ENCODE results near the gene TMEM117. TPM values are rescaled to one million over a fixed set of nuclear protein-coding genes. Genes with fewer than 3 reads are reported as not detected.

TMEM117 gene
- polyA plus RNA-seq, 10 donors: 7.6 to 12.3 (median 9.0) TPM

Other genes with a start within 250 kb of the TMEM117 start
- 10 to 100 TPM in 1 of 10 donors, 1 to 10 TPM in 9; 6.3 to 10.4 (median 8.4) TPM for gene PUS7L, start 77.3 kb upstream of the TMEM117 start, polyA plus RNA-seq (ENCODE audit: insufficient read length in 10 of 10)
- 10 to 100 TPM in 1 of 10 donors, 1 to 10 TPM in 9; 6.3 to 10.1 (median 8.7) TPM for gene IRAK4, start 77.1 kb upstream of the TMEM117 start, polyA plus RNA-seq (ENCODE audit: insufficient read length in 10 of 10)
- gene TWF1, start 29.8 kb upstream of the TMEM117 start, polyA plus RNA-seq (ENCODE audit: insufficient read length in 10 of 10): 10 to 100 TPM; 33.0 to 53.3 (median 39.0) TPM

Data from muscle of back (tissue), 10 donors.